ENCODE measurements around the gene ID3.

- TF ChIP-seq YY1 (IDR thresholded peaks at IDR 0.05; ENCODE audit: insufficient read depth, insufficient read length) = no peak
- TF ChIP-seq ZNF274 (IDR thresholded peaks at IDR 0.05; ENCODE audit: low read depth, low read length) = no peak
Observed at GRCh38 chr1:23556635-23557470, 2.4 kb downstream of the ID3 start.
